ENCODE measurements around the gene TNKS2. TPM values are rescaled to one million over a fixed set of nuclear protein-coding genes. Genes with fewer than 3 reads are reported as not detected.
A peak's percentile ranks its signal among the peaks of the same experiment; 100 is the strongest.
"Not testable (repeated sequence)": the region's sequence is repeated elsewhere in the genome, so short reads cannot be mapped to it uniquely, and the experiment has no call there.

Gene TNKS2
- polyA plus RNA-seq (ENCODE audit: insufficient read length in 4 of 4), result 10 to 100 TPM; 56.0 to 69.6 (median 62.5) TPM

DNA sequence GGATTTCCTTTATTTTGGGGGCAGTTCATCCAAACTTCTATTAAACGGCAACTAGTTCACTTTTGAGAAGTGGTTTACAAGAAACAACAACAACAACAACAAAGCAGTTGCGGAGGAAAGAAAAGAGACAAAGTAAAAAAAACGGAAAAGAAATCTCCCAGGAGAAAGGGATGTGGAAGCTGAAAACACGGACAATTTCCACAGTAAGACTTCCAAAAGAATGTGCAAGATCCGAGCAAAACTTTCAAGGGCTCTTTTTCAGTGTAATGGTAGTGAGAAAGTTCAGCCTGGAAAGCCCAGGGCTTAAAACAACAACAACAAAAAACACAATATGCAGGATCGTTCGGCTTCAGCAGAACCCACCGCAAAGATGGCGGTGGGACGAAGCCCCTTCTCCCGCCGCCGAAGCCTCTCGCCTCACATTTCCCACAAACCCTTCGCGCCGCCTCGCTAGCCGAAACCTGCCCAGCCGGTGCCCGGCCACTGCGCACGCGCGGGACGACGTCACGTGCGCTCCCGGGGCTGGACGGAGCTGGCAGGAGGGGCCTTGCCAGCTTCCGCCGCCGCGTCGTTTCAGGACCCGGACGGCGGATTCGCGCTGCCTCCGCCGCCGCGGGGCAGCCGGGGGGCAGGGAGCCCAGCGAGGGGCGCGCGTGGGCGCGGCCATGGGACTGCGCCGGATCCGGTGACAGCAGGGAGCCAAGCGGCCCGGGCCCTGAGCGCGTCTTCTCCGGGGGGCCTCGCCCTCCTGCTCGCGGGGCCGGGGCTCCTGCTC lies at the start of gene TNKS2:
Gene TNKS2, plus strand, starts transcription at position 553 of the 775 bp plus-strand sequence. CDS start 265 bp downstream, outside the sequence.
- DNase-seq (ENCODE audit: low read depth in 4 of 4, low spot score in 3 of 4), result peak; percentile 92 to 95 (median 94)

DNA sequence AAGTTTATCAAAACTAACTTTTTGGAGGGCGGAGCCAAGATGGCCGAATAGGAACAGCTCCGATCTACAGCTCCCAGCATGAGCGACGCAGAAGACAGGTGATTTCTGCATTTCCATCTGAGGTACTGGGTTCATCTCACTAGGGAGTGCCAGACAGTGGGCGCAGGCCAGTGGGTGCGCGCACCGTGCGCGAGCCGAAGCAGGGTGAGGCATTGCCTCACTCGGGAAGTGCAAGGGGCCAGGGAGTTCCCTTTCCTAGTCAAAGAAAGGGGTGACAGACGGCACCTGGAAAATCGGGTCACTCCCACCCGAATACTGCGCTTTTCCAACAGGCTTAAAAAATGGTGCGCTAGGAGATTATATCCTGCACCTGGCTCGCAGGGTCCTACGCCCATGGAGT lies 48.6 kb upstream of the TNKS2 start:
- DNase-seq (ENCODE audit: low read depth in 4 of 4, low spot score in 3 of 4), result not testable (repeated sequence)

GRCh38 chr10:91756286-91756685 lies 41.9 kb upstream of the TNKS2 start:
- no peak for DNase-seq (ENCODE audit: low read depth in 4 of 4, low spot score in 3 of 4)

- DNase-seq (ENCODE audit: low read depth in 4 of 4, low spot score in 3 of 4), result peak in 3 of 4 donors; percentile 14 to 36 (median 20)
Measured at GRCh38 chr10:91758303-91759146, 39.7 kb upstream of the TNKS2 start.

GRCh38 chr10:91759581-91759986 lies 38.6 kb upstream of the TNKS2 start:
- no peak for DNase-seq (ENCODE audit: low read depth in 4 of 4, low spot score in 3 of 4)

DNA sequence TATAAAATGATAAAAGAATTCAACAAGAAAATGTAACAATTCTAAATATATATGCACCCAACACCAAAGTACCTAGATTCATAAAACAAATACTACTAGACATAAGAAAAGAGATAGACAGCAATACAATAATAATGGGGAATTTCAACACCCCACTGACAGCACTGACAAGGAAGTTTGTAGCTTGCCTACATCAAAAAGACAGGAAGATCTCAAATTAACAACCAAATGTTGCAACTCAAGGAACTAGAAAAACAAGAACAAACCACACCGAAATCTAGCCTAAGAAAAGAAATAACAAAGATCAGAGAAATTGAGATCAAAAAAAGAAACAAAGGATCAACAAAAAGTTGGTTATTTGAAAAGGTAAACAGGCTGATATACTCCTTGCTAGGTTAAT lies 36.5 kb upstream of the TNKS2 start:
- no peak for DNase-seq (ENCODE audit: low read depth in 4 of 4, low spot score in 3 of 4)

GRCh38 chr10:91762878-91763277 lies 35.3 kb upstream of the TNKS2 start:
- DNase-seq (ENCODE audit: low read depth in 4 of 4, low spot score in 3 of 4), result no peak

DNA sequence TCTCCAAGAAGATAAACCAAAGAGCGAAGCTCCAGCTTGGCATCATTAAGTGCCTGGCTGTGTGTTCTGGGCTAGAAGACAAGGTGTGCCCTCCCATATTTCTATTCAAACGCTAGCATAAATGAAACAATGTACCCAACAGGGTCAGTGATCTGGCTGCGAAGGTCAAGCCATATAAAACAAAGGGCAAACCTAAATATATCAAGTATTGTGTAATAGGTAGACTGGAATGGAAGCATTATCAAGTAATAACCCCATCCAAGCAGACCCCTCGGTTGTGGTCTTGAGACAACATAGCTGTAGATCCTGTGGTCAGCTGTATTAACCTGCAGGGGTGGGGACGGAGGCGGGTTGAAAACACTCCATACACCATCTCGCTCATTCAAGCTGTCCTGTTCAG lies 31.6 kb upstream of the TNKS2 start:
- no peak for DNase-seq (ENCODE audit: low read depth in 4 of 4, low spot score in 3 of 4)

GRCh38 chr10:91768123-91768522 lies 30.1 kb upstream of the TNKS2 start:
- DNase-seq (ENCODE audit: low read depth in 4 of 4, low spot score in 3 of 4), result no peak

DNA sequence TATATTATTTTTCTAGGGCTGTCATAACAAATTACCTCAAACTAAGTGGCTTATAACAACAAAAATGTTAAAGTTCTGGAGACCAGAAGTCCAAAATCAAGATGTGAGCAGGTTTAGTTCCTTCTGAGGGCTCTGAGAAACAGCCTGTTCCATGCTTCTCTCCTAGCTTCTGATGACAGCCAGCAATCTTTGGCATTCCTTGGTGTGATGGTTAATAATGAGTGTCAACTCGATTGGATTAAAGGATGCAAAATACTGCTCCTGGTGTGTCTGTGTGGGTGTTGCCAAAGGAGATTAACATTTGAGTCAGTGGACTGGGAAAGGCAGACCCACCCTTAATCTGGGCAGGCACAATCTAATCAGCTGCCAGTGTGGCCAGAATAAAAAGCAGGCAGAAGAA lies 26.3 kb upstream of the TNKS2 start:
- DNase-seq (ENCODE audit: low read depth in 4 of 4, low spot score in 3 of 4), result no peak

GRCh38 chr10:91772461-91772860 lies 25.8 kb upstream of the TNKS2 start:
- DNase-seq (ENCODE audit: low read depth in 4 of 4, low spot score in 3 of 4), result no peak

DNA sequence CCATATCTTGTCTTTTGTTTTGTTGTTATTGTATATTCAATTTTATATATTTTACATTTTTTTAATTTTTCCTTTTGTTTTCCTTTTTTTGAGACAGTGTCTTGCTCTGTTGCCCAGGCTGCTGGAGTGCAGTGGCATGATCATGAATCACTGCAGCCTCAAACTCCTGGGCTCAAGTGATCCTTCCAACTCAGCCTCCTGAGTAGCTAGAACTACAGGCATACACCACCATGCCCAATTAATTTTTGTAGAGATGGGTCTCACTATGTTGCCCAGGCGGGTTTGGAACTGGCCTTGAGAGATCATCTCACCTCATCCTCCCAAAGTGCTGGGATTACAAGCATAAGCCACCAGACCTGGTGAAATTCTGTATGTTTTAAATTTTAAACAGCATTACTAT lies 25.4 kb upstream of the TNKS2 start:
- DNase-seq (ENCODE audit: low read depth in 4 of 4, low spot score in 3 of 4), result no peak

GRCh38 chr10:91774571-91774970 lies 23.7 kb upstream of the TNKS2 start:
- no peak for DNase-seq (ENCODE audit: low read depth in 4 of 4, low spot score in 3 of 4)

GRCh38 chr10:91775731-91776130 lies 22.5 kb upstream of the TNKS2 start:
- no peak for DNase-seq (ENCODE audit: low read depth in 4 of 4, low spot score in 3 of 4)

DNA sequence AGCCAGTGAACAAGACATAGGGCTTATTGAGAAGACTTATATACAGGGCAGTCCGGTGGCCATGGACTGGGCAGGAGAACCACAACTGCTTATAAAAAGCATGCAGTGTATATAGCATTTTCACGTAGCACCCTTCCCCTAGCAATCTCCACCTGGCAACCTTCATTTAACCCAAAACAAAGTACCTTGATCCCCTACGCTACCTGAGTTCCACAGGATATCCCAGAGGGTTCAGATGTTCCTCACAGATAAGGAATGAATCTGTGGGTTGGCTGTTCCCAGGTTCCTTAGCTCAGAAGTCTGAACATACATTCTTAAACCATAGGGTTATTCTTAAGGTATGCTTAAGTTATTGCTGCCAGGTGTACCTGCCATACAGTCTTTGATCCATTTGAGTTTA lies 22.0 kb upstream of the TNKS2 start:
- DNase-seq (ENCODE audit: low read depth in 4 of 4, low spot score in 3 of 4), result no peak

GRCh38 chr10:91778485-91778884 lies 19.7 kb upstream of the TNKS2 start:
- no peak for DNase-seq (ENCODE audit: low read depth in 4 of 4, low spot score in 3 of 4)

- no peak for DNase-seq (ENCODE audit: low read depth in 4 of 4, low spot score in 3 of 4)
Measured at GRCh38 chr10:91779011-91779605, 19.1 kb upstream of the TNKS2 start.

GRCh38 chr10:91782539-91782938 lies 15.7 kb upstream of the TNKS2 start:
- no peak for DNase-seq (ENCODE audit: low read depth in 4 of 4, low spot score in 3 of 4)

DNA sequence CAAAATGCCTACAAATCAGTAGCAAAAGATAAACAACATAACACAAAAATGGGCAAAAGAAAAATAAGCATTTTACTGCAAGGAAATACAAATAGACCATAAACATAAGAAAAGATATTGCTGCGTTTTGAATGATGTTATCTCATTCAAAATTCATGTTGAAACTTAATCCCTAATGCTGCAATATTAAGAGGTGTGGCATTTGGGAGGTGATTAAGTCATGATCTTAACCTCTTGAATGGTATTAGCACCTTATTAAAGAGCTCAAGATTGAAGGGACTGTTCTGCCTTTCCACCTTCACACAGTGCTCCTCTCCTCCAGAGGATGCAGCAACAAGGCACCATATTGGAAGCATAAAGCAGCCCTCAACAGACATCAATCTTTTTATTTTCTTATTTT lies 12.4 kb upstream of the TNKS2 start:
- DNase-seq (ENCODE audit: low read depth in 4 of 4, low spot score in 3 of 4), result no peak

- DNase-seq (ENCODE audit: low read depth in 4 of 4, low spot score in 3 of 4), result no peak
Measured at GRCh38 chr10:91787258-91787657, 11.0 kb upstream of the TNKS2 start.

DNA sequence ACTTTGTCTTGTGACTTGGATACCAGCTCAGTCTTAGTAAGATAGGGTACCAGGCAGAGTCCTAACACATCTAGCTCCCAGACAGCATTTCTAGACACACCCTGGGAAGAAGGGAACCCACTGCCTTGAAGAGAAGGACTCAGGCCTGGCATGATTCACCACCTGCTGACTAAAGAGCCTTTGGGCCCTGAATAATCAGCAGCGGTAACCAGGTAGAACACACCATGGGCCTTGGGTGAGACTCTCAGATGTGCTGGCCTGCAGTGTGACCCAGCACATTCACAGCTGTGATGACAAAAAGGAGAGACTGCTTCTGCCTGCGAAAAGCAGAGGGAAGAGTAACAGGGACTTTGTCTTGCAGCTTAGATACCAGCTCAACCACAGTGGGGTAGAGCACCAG lies 10.4 kb upstream of the TNKS2 start:
- no peak for DNase-seq (ENCODE audit: low read depth in 4 of 4, low spot score in 3 of 4)

All from left renal pelvis (tissue), 4 donors.